Measurements from ENCODE around the gene NR2F1-AS1.

Gene NR2F1-AS1

DNA sequence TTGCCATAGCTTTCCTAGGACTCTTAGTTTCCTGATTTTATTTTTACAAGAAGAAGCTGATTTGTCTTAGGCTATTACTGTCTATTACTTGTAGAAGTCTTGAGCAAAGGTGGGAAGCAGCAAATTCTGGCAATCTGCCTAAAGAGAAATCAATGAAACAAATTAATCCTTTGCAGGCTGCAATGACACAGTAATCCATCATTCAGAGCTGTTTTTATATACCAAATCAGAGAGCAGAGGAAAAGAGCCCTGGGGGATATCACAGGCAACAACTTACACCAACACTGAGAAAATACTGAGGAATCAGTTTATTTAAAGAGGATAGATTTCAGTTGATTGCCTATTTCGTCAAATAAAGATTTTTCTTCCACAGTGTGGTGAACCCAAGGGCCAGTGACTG is 13.6 kb downstream of the NR2F1-AS1 start:
- TF ChIP-seq, protein P1, sequence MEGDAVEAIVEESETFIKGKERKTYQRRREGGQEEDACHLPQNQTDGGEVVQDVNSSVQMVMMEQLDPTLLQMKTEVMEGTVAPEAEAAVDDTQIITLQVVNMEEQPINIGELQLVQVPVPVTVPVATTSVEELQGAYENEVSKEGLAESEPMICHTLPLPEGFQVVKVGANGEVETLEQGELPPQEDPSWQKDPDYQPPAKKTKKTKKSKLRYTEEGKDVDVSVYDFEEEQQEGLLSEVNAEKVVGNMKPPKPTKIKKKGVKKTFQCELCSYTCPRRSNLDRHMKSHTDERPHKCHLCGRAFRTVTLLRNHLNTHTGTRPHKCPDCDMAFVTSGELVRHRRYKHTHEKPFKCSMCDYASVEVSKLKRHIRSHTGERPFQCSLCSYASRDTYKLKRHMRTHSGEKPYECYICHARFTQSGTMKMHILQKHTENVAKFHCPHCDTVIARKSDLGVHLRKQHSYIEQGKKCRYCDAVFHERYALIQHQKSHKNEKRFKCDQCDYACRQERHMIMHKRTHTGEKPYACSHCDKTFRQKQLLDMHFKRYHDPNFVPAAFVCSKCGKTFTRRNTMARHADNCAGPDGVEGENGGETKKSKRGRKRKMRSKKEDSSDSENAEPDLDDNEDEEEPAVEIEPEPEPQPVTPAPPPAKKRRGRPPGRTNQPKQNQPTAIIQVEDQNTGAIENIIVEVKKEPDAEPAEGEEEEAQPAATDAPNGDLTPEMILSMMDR (IDR thresholded peaks at IDR 0.05), result no peak

DNA sequence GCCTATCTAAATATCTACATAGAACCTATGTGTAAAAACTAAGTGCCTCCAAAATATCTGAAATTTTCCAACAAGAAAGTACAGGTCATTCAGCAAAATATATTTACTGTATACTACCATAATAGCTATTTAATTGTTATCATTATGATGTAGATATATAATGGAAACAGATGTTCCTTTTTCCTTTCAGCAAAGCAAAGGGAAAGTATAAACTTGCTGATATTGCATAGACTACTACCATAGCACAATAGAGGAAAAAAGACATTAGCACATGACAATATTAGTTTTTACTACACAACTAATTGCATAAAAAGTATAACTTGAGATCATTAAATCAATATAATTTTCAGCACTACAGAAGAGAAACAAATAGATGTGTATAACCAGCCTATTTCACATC is 14.9 kb downstream of the NR2F1-AS1 start:
- TF ChIP-seq, protein P1 (IDR thresholded peaks at IDR 0.05), result no peak

DNA sequence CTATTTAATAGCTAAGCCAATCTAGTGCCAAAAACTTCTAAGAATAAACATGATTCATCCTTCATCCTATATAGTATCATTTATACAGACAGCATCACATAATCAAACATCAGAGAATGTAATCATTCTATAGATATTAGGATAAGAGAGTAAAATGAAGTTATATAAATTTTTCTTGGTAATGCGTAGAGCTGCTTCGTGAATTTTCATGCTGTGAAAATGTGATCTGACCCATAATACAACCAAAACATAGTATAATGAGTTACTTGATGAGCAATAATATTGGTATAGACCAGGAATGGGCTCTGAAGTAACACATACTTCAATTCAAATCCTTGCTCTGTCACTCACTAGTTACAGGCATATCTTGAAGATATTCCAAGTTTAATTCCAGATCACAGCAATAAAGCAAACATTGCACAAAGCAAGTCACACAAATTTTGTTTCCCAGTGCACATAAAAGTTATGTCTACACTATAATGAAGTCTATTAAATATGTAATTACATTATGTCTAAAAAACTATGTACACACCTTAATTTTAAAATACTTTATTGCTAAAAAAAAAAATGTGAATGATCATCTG is 23.9 kb downstream of the NR2F1-AS1 start:
- TF ChIP-seq, protein P1 (IDR thresholded peaks at IDR 0.05), result no peak

DNA sequence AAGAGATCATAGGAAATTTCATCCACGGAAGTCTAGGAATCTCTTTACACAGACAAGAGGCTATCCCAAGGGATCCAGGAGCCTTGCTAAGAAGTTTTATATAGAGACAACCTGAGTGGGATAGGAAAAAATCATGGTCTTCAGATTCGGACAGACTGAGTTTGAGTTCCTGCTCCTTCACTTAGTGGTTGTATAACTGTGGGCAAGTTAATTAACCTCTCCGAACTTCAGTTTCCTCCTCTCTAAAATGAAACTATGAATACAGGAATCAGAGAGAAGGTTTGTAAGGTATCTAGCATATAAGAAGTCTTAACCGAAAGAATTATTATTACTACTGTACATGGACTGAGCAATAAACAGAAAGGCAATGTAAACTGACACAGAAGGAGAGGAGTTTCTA is 35.1 kb downstream of the NR2F1-AS1 start:
- TF ChIP-seq, protein P1 (IDR thresholded peaks at IDR 0.05), result no peak

DNA sequence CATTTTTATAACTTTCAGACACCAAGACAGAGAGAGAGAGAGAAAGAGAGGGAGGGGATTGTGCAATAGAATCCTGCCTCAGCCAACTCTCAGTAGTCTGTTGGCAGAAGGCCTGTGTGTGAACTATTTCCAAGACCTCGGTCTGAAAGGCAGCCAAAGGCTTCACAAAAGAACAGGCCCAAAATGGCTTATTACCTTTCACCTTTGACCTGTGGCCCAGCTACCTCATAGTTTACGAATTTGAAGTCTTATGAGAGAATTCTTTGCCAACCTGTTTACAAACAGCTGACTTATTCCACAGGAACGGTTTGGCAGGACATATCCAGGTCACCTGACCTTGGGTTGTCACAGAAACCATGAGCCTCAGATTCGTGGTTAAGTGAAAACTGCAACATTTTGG is 48.6 kb downstream of the NR2F1-AS1 start:
- TF ChIP-seq, protein P1 (IDR thresholded peaks at IDR 0.05), result no peak

DNA sequence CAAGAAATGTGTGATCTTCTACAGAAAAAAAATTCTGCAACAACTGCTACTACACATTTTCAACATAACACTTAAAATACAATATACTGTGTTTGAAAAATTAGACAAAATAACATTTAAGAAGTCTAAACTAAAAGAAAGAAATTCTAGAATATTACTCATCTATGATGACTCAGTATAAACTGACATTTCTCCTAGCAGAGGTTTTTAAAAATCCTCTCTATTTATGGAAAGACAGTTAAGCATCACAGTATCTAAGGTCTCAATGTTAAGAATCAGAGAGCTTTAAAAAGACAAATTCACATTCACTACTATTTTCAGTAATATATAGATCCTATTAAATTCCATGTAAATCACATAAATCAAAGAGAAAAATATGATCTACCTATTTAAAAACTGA is 61.3 kb downstream of the NR2F1-AS1 start:
- TF ChIP-seq, protein P1 (IDR thresholded peaks at IDR 0.05), result no peak

DNA sequence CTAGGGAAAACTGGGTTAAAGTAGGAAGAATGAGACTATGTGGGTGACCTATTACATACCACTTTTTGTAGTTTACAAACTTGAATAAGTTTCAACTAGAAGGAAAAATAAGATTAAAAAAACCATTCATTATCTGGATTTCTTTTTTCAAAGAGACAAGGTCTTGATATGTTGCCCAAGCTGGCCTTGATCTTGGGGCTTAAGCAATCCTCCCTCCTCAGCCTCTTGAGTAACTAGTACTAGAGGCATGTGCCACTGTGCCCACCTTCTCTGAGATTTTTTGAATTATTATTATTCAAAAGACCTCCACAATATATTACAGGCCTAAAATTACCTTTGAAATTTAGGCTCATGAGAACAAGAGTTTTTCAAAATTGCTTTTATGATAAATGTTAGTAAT is 63.2 kb downstream of the NR2F1-AS1 start:
- TF ChIP-seq, protein P1 (IDR thresholded peaks at IDR 0.05), result no peak

DNA sequence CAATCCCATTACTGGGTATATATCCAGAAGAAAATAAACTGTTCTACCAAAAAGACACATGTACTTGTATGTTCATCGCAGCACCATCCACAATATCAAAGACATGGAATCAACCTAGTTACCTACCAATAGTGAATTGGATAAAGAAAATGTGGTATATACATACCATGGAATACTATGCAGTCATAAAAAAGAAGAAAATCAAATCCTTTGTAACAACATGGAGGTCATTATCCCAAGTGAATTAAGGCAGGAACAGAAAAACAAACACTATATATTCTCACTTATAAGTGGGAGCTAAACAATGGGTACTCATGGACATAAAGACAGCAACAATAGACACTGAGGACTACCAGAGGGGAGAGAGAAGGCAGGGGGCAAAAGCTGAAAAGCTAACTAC is 67.7 kb downstream of the NR2F1-AS1 start:
- TF ChIP-seq, protein P1 (IDR thresholded peaks at IDR 0.05), result no peak
